Adrenal gland (tissue), 12 donors: ENCODE results near the gene DYNC1I1. TPM values are rescaled to one million over a fixed set of nuclear protein-coding genes. Genes with fewer than 3 reads are reported as not detected.

ENCODE experiments used
- DNase-seq, 7 donors: peaks; one replicate each; pipeline ENCODE4 v3.0.0-alpha.2; 2019 to 2020
- H3K27ac ChIP-seq, 5 donors: fragments of 200-600 bp; sonication (generic) in 4 of 5; 1 replicate in 3 of 5; 2 replicates in 2 of 5; pipeline versions ENCODE4 v1.5.1 to v1.8.0; 2016 to 2020; ENCODE audit warnings: mild to moderate bottlenecking in 1 of 5
- H3K27me3 ChIP-seq: fragments of 200-600 bp; 2 replicates; pipeline ENCODE4 v1.8.0; 2021
- H3K36me3 ChIP-seq, 2 donors: fragments of 200-600 bp; replicated peaks in 1 of 2; 1 replicate in 1 of 2; 2 replicates in 1 of 2; pipeline versions ENCODE4 v1.5.1 to v1.8.0; 2018 to 2022
- H3K4me1 ChIP-seq, 2 donors: fragments of 200-600 bp; replicated peaks in 1 of 2; 1 replicate in 1 of 2; 2 replicates in 1 of 2; pipeline versions ENCODE4 v1.5.1 to v1.8.0; 2018 to 2021
- H3K4me3 ChIP-seq, 4 donors: fragments of 200-600 bp; sonication (generic) in 3 of 4; one replicate each; pipeline ENCODE4 v1.5.1; 2016 to 2018
- H3K9me3 ChIP-seq, 3 donors: fragments of 200-600 bp; sonication (generic) in 1 of 3; replicated peaks in 1 of 3; 1 replicate in 2 of 3; 2 replicates in 1 of 3; pipeline versions ENCODE4 v1.5.1 to v1.8.0; 2016 to 2021
- CTCF ChIP-seq, 6 experiments: fragments of 450-650 bp in 4 of 6; fragments of 200-600 bp in 2 of 6; sonication (generic) in 1 of 6; IDR thresholded peaks; 1 replicate in 5 of 6; 2 replicates in 1 of 6; pipeline versions ENCODE4 v1.5.1 to v1.8.0; 2016 to 2021; ENCODE audit warnings: antibody characterized with exemption in 6 of 6, mild to moderate bottlenecking in 2 of 6, moderate library complexity in 1 of 6
- POLR2A ChIP-seq, 2 donors: fragments of 450-650 bp; IDR thresholded peaks; one replicate each; pipeline ENCODE4 v1.6.1; 2017; ENCODE audit warnings: antibody characterized with exemption in 2 of 2, mild to moderate bottlenecking in 2 of 2, moderate library complexity in 1 of 2
- WGBS, 4 donors: extraction: QIAGEN DNeasy Blood & Tissue Kit in 2 of 4; methylation state at CpG; one replicate each; pipeline versions ENCODE4 v1.1.5 to v1.1.7; 2013 to 2017; 5-methylcytosine and 5-hydroxymethylcytosine counted together
- intact Hi-C, 2 donors: fragments of 100-400 bp; cut with DNase I; formaldehyde crosslinking; loops; one replicate each; pipeline versions ENCODE4 v1.14.1 to v1.15.0; 2022 to 2023
- polyA plus RNA-seq, 3 donors: library from polyadenylated mRNA; stranded (reverse); fragments of 200-250 nt in 2 of 3; fragments of 350-450 nt in 1 of 3; fragmentation: Illumina TruSeq in 1 of 3; extraction: RNeasy Lipid Tissue Mini Kit (QIAGEN cat#74804) in 1 of 3; gene quantifications; one replicate each; pipeline ENCODE4 v1.2.3, GENCODE V29; 2013 to 2014
- total RNA-seq, 9 donors: library from RNA; depleted of rRNA in 4 of 9; stranded (reverse); fragments of >200 nt in 4 of 9; fragments of 120-200 nt in 1 of 9; fragmentation: NEBNext Ultra II Directional in 1 of 9; extraction: Animal tissue kit (Norgen Biotek cat#: 25700) in 1 of 9; gene quantifications; one replicate each; pipeline versions ENCODE4 v1.1.0 to v1.2.4, GENCODE V29; 2013 to 2023
- donor health status: healthy with polysubstance abuse.
- donor health status: Bipolar disorder and iron deficiency.
- donor health status: DM: yes; HTN: yes; CAD: no.
- donor health status: DM: no; HTN: no; CAD: no.
- donor health status: DM: no; HTN: no; CAD: no.
- donor health status: DM: yes; HTN: yes; CAD: no.

DYNC1I1 gene
- total and polyA plus RNA-seq, 12 donors: 0.97 to 42.6 (median 8.2) TPM

- 20 to 28% (median 22%) methylated on average over 10 of the region's 10 CpGs for WGBS, 4 donors
- H3K4me3 ChIP-seq: peak overlapping the region in 1 of 4 donors; percentile 57
- no peaks in the 10 kb centered on the region for H3K36me3 ChIP-seq
- H3K4me1 ChIP-seq: peaks cover 6% of the 10 kb centered on the region in 2 donors
- no peak for DNase-seq
- H3K27ac ChIP-seq: no peak overlapping the region
- intact Hi-C loops: loop anchor here (5.0 to 10.0 kb wide), 2 partner anchors 948 to 951 kb away; partner anchors contain the start of gene DLX5 (in 1 of the 2)
- peaks cover 8% of the 10 kb centered on the region for H3K27me3 ChIP-seq
- TF ChIP-seq POLR2A (IDR thresholded peaks at IDR 0.05) (no peak), CTCF (IDR thresholded peaks at IDR 0.05) (no peak)
- H3K9me3 ChIP-seq: no peaks in the 10 kb centered on the region
These were observed 304.0 kb downstream of the DYNC1I1 start for GRCh38 chr7:96076350-96076707.

- intact Hi-C loops: no loop called here
- no peaks in the 10 kb centered on the region for H3K36me3 ChIP-seq
- H3K4me3 ChIP-seq: no peak overlapping the region
- DNase-seq: no peak
- peaks cover 8% of the 10 kb centered on the region for H3K27me3 ChIP-seq
- H3K4me1 ChIP-seq: peaks cover 6% of the 10 kb centered on the region in 2 donors
- WGBS, 4 donors: 80 to 92% (median 85%) methylated on average over 6 of the region's 6 CpGs
- no peaks in the 10 kb centered on the region for H3K9me3 ChIP-seq
- H3K27ac ChIP-seq: no peak overlapping the region
- no peak for TF ChIP-seq CTCF (IDR thresholded peaks at IDR 0.05)
- TF ChIP-seq POLR2A (IDR thresholded peaks at IDR 0.05): no peak
These were observed 307.7 kb downstream of the DYNC1I1 start for GRCh38 chr7:96080027-96080426.

- no peaks in the 10 kb centered on the region for H3K36me3 ChIP-seq
- no peak overlapping the region for H3K27ac ChIP-seq
- no peak for TF ChIP-seq CTCF (IDR thresholded peaks at IDR 0.05)
- TF ChIP-seq POLR2A (IDR thresholded peaks at IDR 0.05): no peak
- no peaks in the 10 kb centered on the region for H3K4me1 ChIP-seq
- no peak for DNase-seq
- intact Hi-C loops: no loop called here
- no peaks in the 10 kb centered on the region for H3K27me3 ChIP-seq
- no peak overlapping the region for H3K4me3 ChIP-seq
- peaks cover 0 to 4% (median 0%) of the 10 kb centered on the region in 3 donors for H3K9me3 ChIP-seq
- WGBS, 4 donors: 90 to 100% (median 100%) methylated on average over 1 of the region's 1 CpG
These were observed 312.7 kb downstream of the DYNC1I1 start for GRCh38 chr7:96084881-96085553.

- H3K36me3 ChIP-seq: no peaks in the 10 kb centered on the region
- intact Hi-C loops: no loop called here
- 61 to 78% (median 67%) methylated on average over 3 of the region's 3 CpGs for WGBS, 4 donors
- H3K27ac ChIP-seq: no peak overlapping the region
- TF ChIP-seq POLR2A (IDR thresholded peaks at IDR 0.05) (no peak), CTCF (IDR thresholded peaks at IDR 0.05) (no peak)
- no peaks in the 10 kb centered on the region for H3K4me1 ChIP-seq
- no peak overlapping the region for H3K4me3 ChIP-seq
- H3K9me3 ChIP-seq: peaks cover 0 to 4% (median 0%) of the 10 kb centered on the region in 3 donors
- no peak for DNase-seq
- H3K27me3 ChIP-seq: no peaks in the 10 kb centered on the region
These were observed 313.6 kb downstream of the DYNC1I1 start for GRCh38 chr7:96085953-96086352.
